ENCODE results near the gene CACNA2D1. TPM values are rescaled to one million over a fixed set of nuclear protein-coding genes. Genes with fewer than 3 reads are reported as not detected.

The CACNA2D1 gene
- total RNA-seq, 1 experiment from 2014 or later, result 9.8 TPM

- H3K27me3 ChIP-seq (ENCODE audit: control insufficient read depth, insufficient read depth, low read length), result peaks cover 6% of the 10 kb centered on the region
- H3K36me3 ChIP-seq (ENCODE audit: control insufficient read depth, insufficient read depth, low read length), result no peaks in the 10 kb centered on the region
- no peak for TF ChIP-seq POLR2AphosphoS5 (IDR thresholded peaks at IDR 0.05; ENCODE audit: low read depth, low read length)
- TF ChIP-seq REST (IDR thresholded peaks at IDR 0.05; ENCODE audit: insufficient read depth in 1 of 2, low read depth in 2 of 2, low read length in 1 of 2), result no peak
- no peak for TF ChIP-seq SIN3A (IDR thresholded peaks at IDR 0.05; ENCODE audit: borderline replicate concordance, insufficient read depth, low read depth, low read length)
- no peak for TF ChIP-seq TCF7L2 (IDR thresholded peaks at IDR 0.05; ENCODE audit: low read depth, low read length)
- TF ChIP-seq CTCF (IDR thresholded peaks at IDR 0.05), result no peak
- no peaks in the 10 kb centered on the region for H3K9me3 ChIP-seq (ENCODE audit: control insufficient read depth, insufficient read depth, low read depth, low read length)
- no peak for DNase-seq (ENCODE audit: low read depth, low spot score)
- no peak overlapping the region for H3K27ac ChIP-seq (ENCODE audit: low read length)
- ChIA-PET POLR2A (no interaction called here), CTCF (no interaction called here)
- intact Hi-C loops (cut with micrococcal nuclease; ENCODE audit: unreplicated experiment) (no loop called here), in situ Hi-C loops (cut with HindIII; ENCODE audit: low pct_unique_long_range_greater_than_20kb, low sequenced_read_pairs) (no loop called here)
- ATAC-seq, result no peak
- BruUV-seq (replicated peaks), result no TSS peak
- no peaks in the 10 kb centered on the region for H3K4me1 ChIP-seq (ENCODE audit: control insufficient read depth, insufficient read depth, low read length)
- H3K4me3 ChIP-seq (ENCODE audit: low read depth in 2 of 2, low read length in 2 of 2), result no peak overlapping the region
Measured at GRCh38 chr7:82435769-82436168, 7.8 kb downstream of the CACNA2D1 start.

- ChIA-PET CTCF (no interaction called here), POLR2A (no interaction called here)
- Histone ChIP-seq H3K27me3 (ENCODE audit: control insufficient read depth, insufficient read depth, low read length) (peaks cover 2% of the 10 kb centered on the region; the same call in 1 of the 2 replicates), H3K4me3 (ENCODE audit: low read depth in 2 of 2, low read length in 2 of 2) (no peak overlapping the region), H3K27ac (ENCODE audit: low read length) (no peak overlapping the region), H3K36me3 (ENCODE audit: control insufficient read depth, insufficient read depth, low read length) (no peaks in the 10 kb centered on the region), H3K4me1 (ENCODE audit: control insufficient read depth, insufficient read depth, low read length) (no peaks in the 10 kb centered on the region), H3K9me3 (ENCODE audit: control insufficient read depth, insufficient read depth, low read depth, low read length) (no peaks in the 10 kb centered on the region)
- intact Hi-C loops (cut with micrococcal nuclease; ENCODE audit: unreplicated experiment) (no loop called here), in situ Hi-C loops (cut with HindIII; ENCODE audit: low pct_unique_long_range_greater_than_20kb, low sequenced_read_pairs) (no loop called here)
- DNase-seq (ENCODE audit: low read depth, low spot score) (no peak), ATAC-seq (no peak)
- BruUV-seq (replicated peaks), result no TSS peak
- no peak for TF ChIP-seq REST (IDR thresholded peaks at IDR 0.05; ENCODE audit: insufficient read depth in 1 of 2, low read depth in 2 of 2, low read length in 1 of 2)
- TF ChIP-seq TCF7L2 (IDR thresholded peaks at IDR 0.05; ENCODE audit: low read depth, low read length), result no peak
- no peak for TF ChIP-seq POLR2AphosphoS5 (IDR thresholded peaks at IDR 0.05; ENCODE audit: low read depth, low read length)
- TF ChIP-seq SIN3A (IDR thresholded peaks at IDR 0.05; ENCODE audit: borderline replicate concordance, insufficient read depth, low read depth, low read length), result no peak
- TF ChIP-seq CTCF (IDR thresholded peaks at IDR 0.05), result no peak
Measured at GRCh38 chr7:82434275-82435022, 9.1 kb downstream of the CACNA2D1 start.
